Measurements from ENCODE around the gene TRABD.
A peak's percentile ranks its signal among the peaks of the same experiment; 100 is the strongest.

- TF ChIP-seq CTCF (IDR thresholded peaks at IDR 0.05) (no peak), POLR2A (IDR thresholded peaks at IDR 0.05) (peak in 1 of 2 donors; percentile 35)
Observed at GRCh38 chr22:50182176-50183081, 3.3 kb upstream of the TRABD start.

Data from thyroid gland (tissue), 4 donors.